ENCODE data around the gene CAPZB. TPM values are rescaled to one million over a fixed set of nuclear protein-coding genes. Genes with fewer than 3 reads are reported as not detected.

The CAPZB gene
- total and polyA plus RNA-seq, 2 donors (not counting 3 experiments of a cell fraction or from before 2014, with no cell fraction given): 196 to 347 TPM

DNA sequence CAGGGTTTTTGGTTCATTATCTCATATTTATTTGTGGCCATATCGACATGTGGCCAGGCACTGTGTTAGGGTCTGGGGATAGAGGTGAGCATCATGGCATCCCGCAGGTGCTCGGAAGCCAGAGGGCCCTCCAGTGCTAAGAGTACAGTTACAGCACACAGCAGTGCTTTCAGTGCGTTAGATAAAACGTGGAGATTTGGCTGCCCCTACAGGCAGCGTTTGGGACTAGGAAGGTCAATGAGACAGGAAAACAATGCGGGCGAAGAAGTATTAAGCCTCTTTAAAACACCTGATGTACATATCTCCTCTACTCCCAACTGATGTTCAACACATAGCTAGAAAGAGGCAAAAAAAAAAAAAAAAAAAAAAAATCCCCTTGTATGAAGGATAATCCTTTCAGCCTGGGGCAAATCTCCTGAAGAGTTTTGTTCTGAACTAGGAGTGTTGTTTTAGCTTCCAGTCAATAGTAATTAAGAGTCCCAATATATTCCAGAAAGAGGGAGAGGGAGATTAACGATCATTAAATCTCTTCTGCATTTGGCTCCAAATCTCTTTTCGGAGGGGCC is 80.1 kb downstream of the CAPZB start:
- POLR2A ChIA-PET: no interaction called here
- Histone ChIP-seq H3K9ac (replicated peaks; ENCODE audit: extremely low read depth, insufficient read depth, low read length) (no peak overlapping the region), H3K4me2 (ENCODE audit: insufficient read depth, low read length) (no peak overlapping the region), H3K79me2 (ENCODE audit: control insufficient read depth, insufficient read depth, low read length) (peaks cover 74% of the 10 kb centered on the region), H2AFZ (ENCODE audit: low read depth, low read length) (no peak overlapping the region), H3K4me1 (ENCODE audit: control insufficient read depth, extremely low read depth, insufficient read depth, low read length) (no peaks in the 10 kb centered on the region), H3K9me3 (replicated peaks; ENCODE audit: control insufficient read depth, insufficient read depth, low read length) (no peaks in the 10 kb centered on the region), H3K27me3 (ENCODE audit: control insufficient read depth in 2 of 2, insufficient read depth in 2 of 2, low read length in 2 of 2) (no peaks in the 10 kb centered on the region), H3K27ac (ENCODE audit: insufficient read depth, low read depth, low read length) (no peak overlapping the region), H3K4me3 (replicated peaks in 1 of 3; ENCODE audit: insufficient read depth in 1 of 3, low read depth in 1 of 3, low read length in 3 of 3) (no peak overlapping the region), H3K9me1 (replicated peaks; ENCODE audit: control insufficient read depth, extremely low read depth, insufficient read depth, low read length) (no peaks in the 10 kb centered on the region), H3K36me3 (ENCODE audit: control insufficient read depth in 2 of 2, extremely low read depth in 1 of 2, insufficient read depth in 2 of 2, low read length in 2 of 2) (no peaks in the 10 kb centered on the region), H4K20me1 (replicated peaks; ENCODE audit: control insufficient read depth, extremely low read depth, insufficient read depth, low read length) (peaks cover 2% of the 10 kb centered on the region)
- BruUV-seq (replicated peaks): no TSS peak
- TF ChIP-seq GATA2 (IDR thresholded peaks at IDR 0.05; ENCODE audit: insufficient read depth, insufficient read length, low read depth, low read length) (no peak), FOS (IDR thresholded peaks at IDR 0.05; ENCODE audit: borderline replicate concordance, insufficient read depth, low read length) (no peak), EZH2 (IDR thresholded peaks at IDR 0.05; ENCODE audit: borderline replicate concordance, low read depth, low read length, severe bottlenecking) (no peak), CTCF (IDR thresholded peaks at IDR 0.05; ENCODE audit: extremely low read depth in 1 of 2, insufficient read depth in 1 of 2, low read depth in 1 of 2, low read length in 2 of 2) (no peak), POLR2A (IDR thresholded peaks at IDR 0.05; ENCODE audit: low read depth, low read length) (no peak), JUN (IDR thresholded peaks at IDR 0.05; ENCODE audit: borderline replicate concordance, insufficient read depth, insufficient read length, low read depth) (no peak), MYC (IDR thresholded peaks at IDR 0.05; ENCODE audit: low read depth, low read length) (no peak), POLR2AphosphoS5 (IDR thresholded peaks at IDR 0.05; ENCODE audit: insufficient read depth, low read depth, low read length) (no peak)
- TF ChIP-seq, protein P1, sequence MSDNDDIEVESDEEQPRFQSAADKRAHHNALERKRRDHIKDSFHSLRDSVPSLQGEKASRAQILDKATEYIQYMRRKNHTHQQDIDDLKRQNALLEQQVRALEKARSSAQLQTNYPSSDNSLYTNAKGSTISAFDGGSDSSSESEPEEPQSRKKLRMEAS (IDR thresholded peaks at IDR 0.05; ENCODE audit: insufficient read depth, insufficient read length): no peak
- CTCF ChIA-PET: interaction anchor here (0.9 to 1.8 kb wide), 5 partner anchors 8 to 246 kb away, joined by 3 to 4 read pairs (median 3); no protein-coding TSS in a partner anchor
- DNase-seq (ENCODE audit: low read depth, low spot score): no peak
- intact Hi-C loops (cut with micrococcal nuclease): no loop called here
- dilution Hi-C loops (cut with MboI; ENCODE audit: extremely low pct_ligation_motif_present, low sequenced_read_pairs): loop anchor here (25.0 kb wide), 1 partner anchor 232 kb away; the partner anchor contains the start of gene NBL1
- FAIRE-seq: no peak
